H9 (cell line): ENCODE measurements around the gene JMJD8. TPM values are rescaled to one million over a fixed set of nuclear protein-coding genes. Genes with fewer than 3 reads are reported as not detected.

ENCODE experiments used
- DNase-seq: peaks from one replicate; pipeline ENCODE4 v3.0.0-alpha.2; 2017
- H2AFZ ChIP-seq: one replicate; pipeline ENCODE4 v1.6.1; 2013; ENCODE audit warnings: mild to moderate bottlenecking, low read length, control low read depth, moderate library complexity
- H2AK5ac ChIP-seq: 2 replicates; pipeline ENCODE4 v1.6.1; 2013; ENCODE audit warnings: low read length, control low read depth, mixed read lengths; ENCODE audit not compliant: insufficient read length
- H2BK120ac ChIP-seq: one replicate; pipeline ENCODE4 v1.6.1; 2013; ENCODE audit warnings: low read depth, mild to moderate bottlenecking, low read length, control low read depth, inconsistent platforms; ENCODE audit not compliant: poor library complexity, severe bottlenecking
- H2BK12ac ChIP-seq: 2 replicates; pipeline ENCODE4 v1.6.1; 2013; ENCODE audit warnings: low read length, control low read depth, mixed read lengths, low read depth; ENCODE audit not compliant: insufficient read length
- H2BK15ac ChIP-seq: 2 replicates; pipeline ENCODE4 v1.6.1; 2013; ENCODE audit warnings: low read depth, low read length, control low read depth
- H2BK20ac ChIP-seq: one replicate; pipeline ENCODE4 v1.6.1; 2013; ENCODE audit warnings: low read depth, mild to moderate bottlenecking, low read length, control low read depth, inconsistent platforms; ENCODE audit not compliant: poor library complexity, severe bottlenecking
- H2BK5ac ChIP-seq: 2 replicates; pipeline ENCODE4 v1.6.1; 2013; ENCODE audit warnings: low read length, control low read depth, mixed read lengths; ENCODE audit not compliant: insufficient read length
- H3K14ac ChIP-seq: 2 replicates; pipeline ENCODE4 v1.6.1; 2013; ENCODE audit warnings: low read length, control low read depth; ENCODE audit not compliant: insufficient read depth
- H3K18ac ChIP-seq: 2 replicates; pipeline ENCODE4 v1.6.1; 2013; ENCODE audit warnings: low read depth, mild to moderate bottlenecking, mixed read lengths, low read length, control low read depth; ENCODE audit not compliant: insufficient read length
- H3K23ac ChIP-seq: 2 replicates; pipeline ENCODE4 v1.6.1; 2013; ENCODE audit warnings: low read length, control low read depth, mixed read lengths, low read depth; ENCODE audit not compliant: insufficient read length
- H3K23me2 ChIP-seq: 2 replicates; pipeline ENCODE4 v1.6.1; 2013; ENCODE audit warnings: low read depth, mild to moderate bottlenecking, mixed read lengths, low read length, control low read depth; ENCODE audit not compliant: insufficient read length, poor library complexity, severe bottlenecking
- H3K27ac ChIP-seq: 2 replicates; pipeline ENCODE4 v1.5.1; 2013; ENCODE audit warnings: low read length, control low read depth, mixed read lengths, low read depth; ENCODE audit not compliant: insufficient read length
- H3K27me3 ChIP-seq: 2 replicates; pipeline ENCODE4 v1.6.1; 2013; ENCODE audit warnings: low read length, control low read depth, inconsistent platforms; ENCODE audit not compliant: insufficient read depth
- H3K4ac ChIP-seq: 2 replicates; pipeline ENCODE4 v1.6.1; 2013; ENCODE audit warnings: low read depth, mild to moderate bottlenecking, control low read depth, inconsistent platforms, low read length, moderate library complexity
- H3K4me1 ChIP-seq: 2 replicates; pipeline ENCODE4 v1.6.1; 2013; ENCODE audit warnings: low read length, control low read depth, inconsistent platforms; ENCODE audit not compliant: insufficient read depth
- H3K4me2 ChIP-seq: 2 replicates; pipeline ENCODE4 v1.6.1; 2013; ENCODE audit warnings: low read length, control low read depth, mixed read lengths; ENCODE audit not compliant: insufficient read length, insufficient read depth
- H3K56ac ChIP-seq: 2 replicates; pipeline ENCODE4 v1.6.1; 2013; ENCODE audit warnings: low read depth, mild to moderate bottlenecking, mixed read lengths, low read length, control low read depth; ENCODE audit not compliant: insufficient read length
- H3K79me1 ChIP-seq: 2 replicates; pipeline ENCODE4 v1.6.1; 2013; ENCODE audit warnings: low read depth, mild to moderate bottlenecking, moderate library complexity, low read length, control low read depth, inconsistent platforms; ENCODE audit not compliant: insufficient read depth, poor library complexity, severe bottlenecking
- H3K79me2 ChIP-seq: 2 replicates; pipeline ENCODE4 v1.6.1; 2013; ENCODE audit warnings: low read length, control low read depth, inconsistent platforms; ENCODE audit not compliant: insufficient read depth
- H3K9ac ChIP-seq: 2 replicates; pipeline ENCODE4 v1.6.1; 2013; ENCODE audit warnings: low read length, control low read depth, mixed read lengths; ENCODE audit not compliant: insufficient read length; ENCODE audit errors: extremely low read depth
- H3K9me3 ChIP-seq: one replicate; pipeline ENCODE4 v1.6.1; 2013; ENCODE audit warnings: low read depth, low read length, inconsistent platforms; ENCODE audit not compliant: control insufficient read depth
- H3T11ph ChIP-seq: one replicate; pipeline ENCODE4 v1.6.1; 2013; ENCODE audit warnings: mild to moderate bottlenecking, low read length, control low read depth, inconsistent platforms
- H4K20me1 ChIP-seq: one replicate; pipeline ENCODE4 v1.6.1; 2013; ENCODE audit not compliant: control insufficient read depth, insufficient read length, insufficient read depth
- H4K5ac ChIP-seq: 2 replicates; pipeline ENCODE4 v1.6.1; 2013; ENCODE audit warnings: low read depth, mild to moderate bottlenecking, mixed read lengths, low read length, control low read depth; ENCODE audit not compliant: insufficient read length
- H4K8ac ChIP-seq: replicated peaks from 2 replicates; pipeline ENCODE4 v1.6.1; 2013; ENCODE audit warnings: low read length, control low read depth, mixed read lengths, low read depth; ENCODE audit not compliant: insufficient read length
- H4K91ac ChIP-seq: 2 replicates; pipeline ENCODE4 v1.6.1; 2013; ENCODE audit warnings: low read depth, mild to moderate bottlenecking, moderate library complexity, mixed read lengths, low read length, control low read depth; ENCODE audit not compliant: insufficient read length
- H3K27ac Mint-ChIP-seq, 3 experiments: 2 replicates in 2 of 3; 3 replicates in 1 of 3; pipeline ENCODE4 v1.8.0; 2020 to 2021; ENCODE audit warnings: mixed read lengths in 3 of 3, mild to moderate bottlenecking in 1 of 3, moderate library complexity in 1 of 3
- H3K27me3 Mint-ChIP-seq: 2 replicates; pipeline ENCODE4 v1.8.0; 2021; ENCODE audit warnings: low read depth, mild to moderate bottlenecking, moderate library complexity, mixed read lengths
- H3K36me3 Mint-ChIP-seq, 3 experiments: 2 replicates in 2 of 3; 3 replicates in 1 of 3; pipeline ENCODE4 v1.8.0; 2020 to 2021; ENCODE audit warnings: low read depth in 3 of 3, mixed read lengths in 3 of 3; ENCODE audit not compliant: insufficient read depth in 1 of 3
- H3K4me1 Mint-ChIP-seq, 2 experiments: 2 replicates each; pipeline ENCODE4 v1.8.0; 2020; ENCODE audit warnings: mixed read lengths in 2 of 2
- H3K4me3 Mint-ChIP-seq, 2 experiments: 2 replicates in 1 of 2; 3 replicates in 1 of 2; pipeline ENCODE4 v1.8.0; 2020 to 2021; ENCODE audit warnings: mild to moderate bottlenecking in 2 of 2, mixed read lengths in 2 of 2, moderate library complexity in 1 of 2
- H3K9me3 Mint-ChIP-seq, 2 experiments: 2 replicates in 1 of 2; 3 replicates in 1 of 2; pipeline ENCODE4 v1.8.0; 2020; ENCODE audit warnings: mild to moderate bottlenecking in 2 of 2, mixed read lengths in 2 of 2, moderate library complexity in 1 of 2
- CTCF ChIP-seq: fragments of 200-600 bp; sonication (generic); conservative IDR thresholded peaks from 3 replicates; pipeline ENCODE4 v1.8.0; 2021; ENCODE audit warnings: antibody characterized with exemption, mild to moderate bottlenecking
- whole genome bisulfite sequencing: extraction: QIAGEN DNeasy Blood & Tissue Kit; methylation state at CpG from one replicate; pipeline ENCODE4 v1.1.7; 2013; ENCODE audit warnings: missing lambda C conversion rate, low lambda C conversion rate, mixed read lengths; ENCODE audit not compliant: insufficient read length; ENCODE audit errors: extremely low coverage; 5-methylcytosine and 5-hydroxymethylcytosine counted together
- total RNA-seq: library from RNA; stranded (reverse); gene quantifications from 2 replicates; pipeline ENCODE4 v1.2.1, GENCODE V29; 2021

JMJD8 gene
- total RNA-seq, 1 experiment from 2014 or later: 52.7 TPM

GRCh38 chr16:686459-687260, 2.5 kb upstream of the JMJD8 start:
- H2AFZ ChIP-seq: no peak overlapping the region
- H3K4me3 Mint-ChIP-seq: 0 out of 5 replicates have a peak overlapping the region, but pooled peaks of 1 of the 2 experiments have one; percentile 32
- WGBS: no CpG with 5 or more reads among the region's 51 CpGs

More at GRCh38 chr16:686459-687260, 2.5 kb upstream of the JMJD8 start:
- TF ChIP-seq CTCF: no peak
- H2BK20ac ChIP-seq: no peak overlapping the region
- H2BK12ac ChIP-seq: no peak overlapping the region
- H3K27ac ChIP-seq: no peak overlapping the region
- Mint-ChIP-seq H3K27ac (no peak overlapping the region), H3K4me1 (peaks cover 9 to 19% of the 10 kb centered on the region in 2 experiments), H3K36me3 (peaks cover 10 to 39% (median 37%) of the 10 kb centered on the region in 3 experiments; a peak in 6 of 7 replicates), H3K27me3 (peaks cover 11% of the 10 kb centered on the region), H3K9me3 (no peaks in the 10 kb centered on the region; a peak in 1 of 5 replicates)
- no peak overlapping the region for H3K9ac ChIP-seq
- H2BK5ac ChIP-seq: no peak overlapping the region
- H3K4me2 ChIP-seq: no peak overlapping the region
- H3K4ac ChIP-seq: no peak overlapping the region
- H3K9me3 ChIP-seq: no peaks in the 10 kb centered on the region
- no peak overlapping the region for H3K23ac ChIP-seq
- no peak overlapping the region for H2AK5ac ChIP-seq
- H3K79me1 ChIP-seq: no peaks in the 10 kb centered on the region
- H4K91ac ChIP-seq: no peak overlapping the region
- H3K79me2 ChIP-seq: peaks cover 2% of the 10 kb centered on the region; the same call in 1 of the 2 replicates
- no peak overlapping the region for H4K8ac ChIP-seq
- no peak overlapping the region for H4K5ac ChIP-seq
- H3K4me1 ChIP-seq: no peaks in the 10 kb centered on the region
- no peak overlapping the region for H3T11ph ChIP-seq
- H3K14ac ChIP-seq: no peak overlapping the region
- no peak for DNase-seq
- H2BK15ac ChIP-seq: no peak overlapping the region
- H3K27me3 ChIP-seq: peaks cover 3% of the 10 kb centered on the region; the same call in 1 of the 2 replicates
- no peaks in the 10 kb centered on the region for H4K20me1 ChIP-seq
- H3K18ac ChIP-seq: no peak overlapping the region
- H3K23me2 ChIP-seq: peaks cover 14% of the 10 kb centered on the region
- H3K56ac ChIP-seq: no peak overlapping the region
- no peak overlapping the region for H2BK120ac ChIP-seq
